SU-DHL-6 (cell line): ENCODE data around the gene GAB2.

Source experiments
- H2AFZ ChIP-seq: fragments of 200-600 bp; sonication (generic); 2 replicates; pipeline ENCODE4 v1.6.1; 2014; ENCODE audit warnings: low read depth, mild to moderate bottlenecking, moderate library complexity, mixed read lengths, antibody characterized with exemption, low read length; ENCODE audit not compliant: severe bottlenecking
- H3F3A ChIP-seq: fragments of 200-600 bp; shearing (Covaris generic); 2 replicates; pipeline ENCODE4 v1.6.0; 2016; ENCODE audit warnings: antibody characterized with exemption, mild to moderate bottlenecking; ENCODE audit not compliant: insufficient read depth
- H3K27ac ChIP-seq: fragments of 200-600 bp; sonication (generic); 2 replicates; pipeline ENCODE4 v1.5.1; 2016; ENCODE audit warnings: low read depth, mild to moderate bottlenecking, low read length, moderate library complexity, mixed read lengths
- H3K27me3 ChIP-seq: fragments of 200-600 bp; sonication (generic), shearing (Covaris generic); 2 replicates; pipeline ENCODE4 v1.6.0; 2014; ENCODE audit warnings: mild to moderate bottlenecking, low read length
- H3K36me3 ChIP-seq: fragments of 200-600 bp; sonication (generic); 2 replicates; pipeline ENCODE4 v1.6.1; 2014; ENCODE audit warnings: mild to moderate bottlenecking, low read length, mixed read lengths
- H3K4me2 ChIP-seq: fragments of 300-600, 200-600 bp; shearing (Covaris generic), sonication (generic); 2 replicates; pipeline ENCODE4 v1.6.0; 2014; ENCODE audit warnings: low read length, low read depth, mild to moderate bottlenecking; ENCODE audit not compliant: poor library complexity, severe bottlenecking
- H3K4me3 ChIP-seq: fragments of 200-600 bp; sonication (generic); 2 replicates; pipeline ENCODE4 v1.5.1; 2014; ENCODE audit warnings: antibody characterized with exemption, low read length, mild to moderate bottlenecking, mixed read lengths; ENCODE audit not compliant: insufficient read depth, poor library complexity, severe bottlenecking
- H3K79me2 ChIP-seq: fragments of 200-600 bp; sonication (generic); 2 replicates; pipeline ENCODE4 v1.6.1; 2014; ENCODE audit warnings: mild to moderate bottlenecking, low read length, moderate library complexity; ENCODE audit not compliant: insufficient read depth
- H3K9ac ChIP-seq: fragments of 200-600 bp; sonication (generic); 2 replicates; pipeline ENCODE4 v1.7.0; 2014; ENCODE audit warnings: mild to moderate bottlenecking, low read length
- H3K9me2 ChIP-seq: fragments of 200-600 bp; sonication (generic); replicated peaks from 2 replicates; pipeline ENCODE4 v1.6.1; 2014; ENCODE audit warnings: low read length; ENCODE audit not compliant: insufficient read depth
- H3K9me3 ChIP-seq: fragments of 200-600 bp; sonication (generic); 2 replicates; pipeline ENCODE4 v1.6.1; 2014; ENCODE audit warnings: low read length, mixed read lengths; ENCODE audit not compliant: insufficient read depth
- H4K20me1 ChIP-seq: fragments of 200-600 bp; sonication (generic); 2 replicates; pipeline ENCODE4 v1.6.1; 2014; ENCODE audit warnings: low read depth, mild to moderate bottlenecking, antibody characterized with exemption, low read length, moderate library complexity, mixed read lengths
- EZH2phosphoT487 ChIP-seq: fragments of 200-600 bp; sonication (generic), shearing (Covaris generic); conservative IDR thresholded peaks from 2 replicates; pipeline ENCODE4 v1.6.1; 2018; ENCODE audit warnings: mild to moderate bottlenecking, antibody characterized with exemption, low read length, moderate library complexity, mixed read lengths
- TF ChIP-seq, protein P1 (sequence below): fragments of 200-600 bp; sonication (generic); IDR thresholded peaks from one replicate; pipeline ENCODE4 v1.5.1; 2017; ENCODE audit warnings: antibody characterized with exemption, mild to moderate bottlenecking, low read length, moderate library complexity; ENCODE audit not compliant: insufficient read depth, poor library complexity, severe bottlenecking

GAB2 gene

DNA sequence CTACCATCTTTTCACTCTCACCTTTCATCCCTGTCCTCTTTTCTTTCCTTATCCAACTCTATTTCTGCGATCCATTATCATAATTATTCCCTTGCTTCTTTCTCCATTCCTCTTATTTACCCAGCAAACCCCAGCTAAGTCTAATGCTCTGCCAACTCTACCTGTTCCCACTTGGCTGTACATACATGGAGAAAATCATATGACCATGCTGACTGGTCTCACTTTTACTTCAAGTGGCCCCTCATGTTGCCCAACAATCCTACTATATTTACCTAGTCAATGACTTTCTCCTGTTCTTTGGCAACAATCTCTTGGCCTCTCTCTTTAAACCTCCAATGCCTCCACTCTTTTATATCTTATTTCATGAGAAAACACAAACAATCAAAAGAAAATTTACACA, 134.8 kb downstream of the GAB2 start:
- Histone ChIP-seq H3K4me2 (no peak overlapping the region), H4K20me1 (no peaks in the 10 kb centered on the region), H3K27me3 (no peaks in the 10 kb centered on the region), H3K9me2 (no peaks in the 10 kb centered on the region), H3K9ac (no peak overlapping the region), H3K27ac (no peak overlapping the region), H2AFZ (no peak overlapping the region), H3K9me3 (no peaks in the 10 kb centered on the region), H3K4me3 (no peak overlapping the region), H3K79me2 (no peaks in the 10 kb centered on the region), H3F3A (no peaks in the 10 kb centered on the region), H3K36me3 (no peaks in the 10 kb centered on the region)
- TF ChIP-seq, protein P1, sequence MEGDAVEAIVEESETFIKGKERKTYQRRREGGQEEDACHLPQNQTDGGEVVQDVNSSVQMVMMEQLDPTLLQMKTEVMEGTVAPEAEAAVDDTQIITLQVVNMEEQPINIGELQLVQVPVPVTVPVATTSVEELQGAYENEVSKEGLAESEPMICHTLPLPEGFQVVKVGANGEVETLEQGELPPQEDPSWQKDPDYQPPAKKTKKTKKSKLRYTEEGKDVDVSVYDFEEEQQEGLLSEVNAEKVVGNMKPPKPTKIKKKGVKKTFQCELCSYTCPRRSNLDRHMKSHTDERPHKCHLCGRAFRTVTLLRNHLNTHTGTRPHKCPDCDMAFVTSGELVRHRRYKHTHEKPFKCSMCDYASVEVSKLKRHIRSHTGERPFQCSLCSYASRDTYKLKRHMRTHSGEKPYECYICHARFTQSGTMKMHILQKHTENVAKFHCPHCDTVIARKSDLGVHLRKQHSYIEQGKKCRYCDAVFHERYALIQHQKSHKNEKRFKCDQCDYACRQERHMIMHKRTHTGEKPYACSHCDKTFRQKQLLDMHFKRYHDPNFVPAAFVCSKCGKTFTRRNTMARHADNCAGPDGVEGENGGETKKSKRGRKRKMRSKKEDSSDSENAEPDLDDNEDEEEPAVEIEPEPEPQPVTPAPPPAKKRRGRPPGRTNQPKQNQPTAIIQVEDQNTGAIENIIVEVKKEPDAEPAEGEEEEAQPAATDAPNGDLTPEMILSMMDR = no peak
- TF ChIP-seq EZH2phosphoT487 = no peak

- Histone ChIP-seq H3F3A (no peaks in the 10 kb centered on the region), H4K20me1 (no peaks in the 10 kb centered on the region)
- TF ChIP-seq, protein P1 = no peak
- no peak for TF ChIP-seq EZH2phosphoT487
These were observed 136.1 kb downstream of the GAB2 start for GRCh38 chr11:78281511-78281910.

GRCh38 chr11:78277314-78277994, 140.2 kb downstream of the GAB2 start:
- Histone ChIP-seq H3F3A (no peaks in the 10 kb centered on the region), H3K27ac (no peak overlapping the region), H3K4me3 (no peak overlapping the region), H3K9me3 (peaks cover 12% of the 10 kb centered on the region; the same call in 1 of the 2 replicates), H3K36me3 (no peaks in the 10 kb centered on the region), H4K20me1 (no peaks in the 10 kb centered on the region), H2AFZ (no peak overlapping the region), H3K27me3 (no peaks in the 10 kb centered on the region), H3K9ac (no peak overlapping the region), H3K79me2 (no peaks in the 10 kb centered on the region), H3K9me2 (no peaks in the 10 kb centered on the region), H3K4me2 (no peak overlapping the region)
- TF ChIP-seq, protein P1 = no peak
- no peak for TF ChIP-seq EZH2phosphoT487

More at GRCh38 chr11:78281511-78281910, 136.1 kb downstream of the GAB2 start:
- Histone ChIP-seq H3K4me3 (no peak overlapping the region), H3K9ac (no peak overlapping the region), H3K36me3 (no peaks in the 10 kb centered on the region), H3K27me3 (no peaks in the 10 kb centered on the region), H3K9me2 (no peaks in the 10 kb centered on the region), H3K79me2 (no peaks in the 10 kb centered on the region), H2AFZ (no peak overlapping the region), H3K4me2 (no peak overlapping the region), H3K9me3 (no peaks in the 10 kb centered on the region), H3K27ac (no peak overlapping the region)
